ENCODE data around the gene C11orf87.

C11orf87 gene

DNA sequence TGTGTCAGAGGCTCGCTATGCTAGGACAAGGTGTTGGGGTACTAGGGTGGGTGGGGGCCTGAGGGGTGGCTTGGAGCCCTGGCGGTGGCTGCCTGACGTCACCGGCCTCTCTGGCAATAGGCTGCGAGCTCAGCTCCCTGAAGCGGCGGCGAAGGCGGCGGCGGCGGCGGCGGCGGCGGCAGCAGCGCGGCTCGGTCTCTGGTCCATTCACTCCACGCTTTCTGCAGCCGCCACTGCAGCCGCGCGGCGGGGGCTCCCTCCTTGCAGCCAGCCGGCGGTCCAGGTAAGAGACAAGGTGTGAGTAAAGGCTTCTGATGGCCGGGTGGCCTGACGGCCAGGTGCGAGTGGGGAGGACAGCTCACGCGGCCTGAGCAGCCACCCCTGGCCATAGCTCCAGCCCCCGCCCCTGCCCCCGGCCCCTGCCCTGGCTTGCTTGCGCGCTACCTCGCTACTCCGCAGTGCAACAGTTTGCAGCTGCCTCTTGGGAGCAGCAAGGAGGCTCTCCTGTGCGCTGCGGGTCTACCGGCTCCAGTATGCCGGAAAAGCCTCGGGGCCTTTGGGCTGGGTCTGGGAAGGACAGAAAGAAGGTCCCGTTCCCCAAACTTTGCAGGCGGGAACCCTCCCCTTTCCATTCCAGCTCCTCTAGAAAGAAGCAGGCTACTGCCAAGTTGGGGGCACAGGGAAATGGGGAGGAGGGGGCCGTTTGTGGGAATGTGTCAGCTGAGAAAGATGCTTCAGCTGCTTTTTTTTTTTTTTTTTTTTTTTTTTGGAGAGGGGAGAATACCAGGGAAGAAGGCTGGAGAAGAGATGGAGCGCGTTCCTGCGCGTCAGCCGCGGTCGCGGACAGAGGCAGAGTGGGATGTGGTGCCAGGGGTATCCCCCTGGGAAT lies at the start of gene C11orf87:
Gene C11orf87 (plus strand): TSS at position 210 of the 889 bp plus-strand sequence. CDS start 1,444 bp downstream, outside the sequence.
- no peak for DNase-seq (ENCODE audit: low read depth in 4 of 4, low spot score in 1 of 4)

DNA sequence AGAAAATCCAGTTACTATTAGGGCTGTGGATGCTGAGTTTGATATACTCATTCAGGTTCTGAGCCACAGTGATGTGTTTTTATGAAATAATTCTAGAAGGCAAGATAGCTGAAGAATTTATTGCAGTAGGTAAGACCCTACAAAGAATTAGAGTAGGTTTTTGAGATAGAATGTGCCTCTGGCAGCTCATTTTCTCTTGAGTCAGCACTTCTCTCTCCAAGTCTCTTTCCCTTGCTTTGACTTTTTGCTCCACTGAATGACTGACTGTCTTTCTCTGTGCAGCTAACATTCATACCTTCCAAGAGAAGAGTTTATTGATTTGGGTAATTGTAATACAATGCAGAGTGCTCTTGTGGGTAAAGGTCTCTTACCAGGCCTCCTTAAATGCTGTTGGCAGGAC lies 48.0 kb upstream of the C11orf87 start:
- no peak for DNase-seq (ENCODE audit: low read depth in 4 of 4, low spot score in 1 of 4)

DNA sequence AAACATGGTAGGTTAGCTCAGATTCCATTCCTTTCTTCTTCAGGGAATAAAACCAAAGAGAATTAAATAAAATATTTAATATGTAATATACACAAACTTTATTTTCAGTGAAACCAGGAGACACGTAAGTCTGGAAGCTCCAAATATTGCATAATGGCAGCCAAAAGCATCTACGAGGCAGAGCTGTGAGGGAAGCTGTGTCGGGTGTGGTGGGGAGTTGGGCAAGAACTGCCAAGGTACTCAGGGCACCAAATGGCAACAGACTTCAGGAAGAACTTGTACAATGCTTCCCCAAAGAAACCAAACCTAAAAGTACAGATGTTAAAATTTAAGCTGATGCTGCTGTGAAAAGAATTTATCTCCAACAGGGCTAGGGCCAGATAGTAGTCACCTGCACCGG lies 47.5 kb upstream of the C11orf87 start:
- DNase-seq (ENCODE audit: low read depth in 4 of 4, low spot score in 1 of 4): no peak

DNA sequence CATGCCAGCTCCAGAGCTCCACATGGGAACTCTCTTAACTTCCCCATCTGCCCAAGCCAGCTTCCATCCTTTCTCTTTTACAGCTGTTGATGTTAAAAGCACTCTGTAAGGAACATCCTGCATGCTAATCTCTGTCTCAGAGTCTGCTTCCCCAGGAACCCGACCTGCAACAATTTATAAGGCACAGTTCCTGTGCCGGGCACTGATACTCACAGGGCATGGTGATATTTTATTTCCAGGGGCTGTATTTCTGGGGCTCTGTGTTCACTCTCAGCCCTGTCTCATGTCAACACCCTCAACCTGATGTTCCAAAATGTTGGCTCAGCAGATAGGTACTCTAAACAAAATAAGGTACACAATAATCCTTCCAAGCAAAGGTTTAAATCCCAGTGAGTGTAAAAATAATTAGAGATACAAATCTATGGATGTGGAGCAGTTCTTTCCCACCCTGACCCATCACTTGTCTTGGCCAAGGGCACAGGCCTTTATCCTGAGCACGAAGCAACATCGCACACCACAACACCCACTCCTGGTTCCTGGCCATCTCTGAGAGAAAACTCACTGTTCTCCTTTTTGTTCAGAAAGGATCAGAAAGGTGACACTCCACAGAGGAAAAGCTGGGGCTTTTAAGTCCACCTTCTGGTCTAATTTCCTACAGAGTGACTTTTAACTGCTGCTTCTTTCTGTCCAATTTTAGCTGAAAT lies 44.8 kb upstream of the C11orf87 start:
- DNase-seq (ENCODE audit: low read depth in 4 of 4, low spot score in 1 of 4): no peak

DNA sequence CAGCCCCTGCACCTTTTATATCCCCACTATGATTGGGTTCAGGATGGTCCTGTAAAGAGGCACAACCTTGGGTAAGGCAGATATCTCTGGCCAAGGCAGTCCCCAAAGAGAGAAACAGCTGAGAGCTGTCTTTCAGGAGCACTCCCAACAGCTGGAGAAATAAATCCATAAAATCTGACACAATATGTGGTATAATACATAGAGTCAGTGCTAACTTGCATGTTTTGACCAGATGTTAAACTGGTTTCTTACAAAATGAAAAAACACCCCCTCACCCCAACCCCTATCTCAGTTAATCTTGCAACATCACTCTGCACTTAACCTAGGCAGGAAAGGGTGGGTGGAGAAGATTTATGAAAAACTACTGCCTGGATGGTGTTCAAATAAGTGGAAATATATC lies 44.0 kb upstream of the C11orf87 start:
- DNase-seq (ENCODE audit: low read depth in 4 of 4, low spot score in 1 of 4): no peak

DNA sequence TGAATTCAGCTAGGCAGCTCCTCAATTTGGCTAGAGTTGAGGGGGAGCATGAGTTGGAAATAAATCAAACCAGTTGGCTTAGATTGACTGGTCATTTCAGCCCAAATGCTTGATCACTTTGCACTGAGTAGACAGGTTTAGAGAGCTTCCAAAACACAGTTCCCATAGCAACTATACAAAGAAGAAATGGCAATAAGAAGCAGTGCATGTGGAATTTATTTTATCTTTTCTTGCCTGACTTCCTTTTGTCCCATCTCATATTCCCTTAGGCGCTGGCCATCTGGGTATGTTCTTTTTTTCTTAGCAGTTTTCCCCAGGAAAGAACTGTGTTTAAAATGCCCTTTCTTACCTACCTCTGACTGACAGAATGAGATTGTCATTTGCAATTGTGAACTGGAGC lies 38.7 kb upstream of the C11orf87 start:
- no peak for DNase-seq (ENCODE audit: low read depth in 4 of 4, low spot score in 1 of 4)

DNA sequence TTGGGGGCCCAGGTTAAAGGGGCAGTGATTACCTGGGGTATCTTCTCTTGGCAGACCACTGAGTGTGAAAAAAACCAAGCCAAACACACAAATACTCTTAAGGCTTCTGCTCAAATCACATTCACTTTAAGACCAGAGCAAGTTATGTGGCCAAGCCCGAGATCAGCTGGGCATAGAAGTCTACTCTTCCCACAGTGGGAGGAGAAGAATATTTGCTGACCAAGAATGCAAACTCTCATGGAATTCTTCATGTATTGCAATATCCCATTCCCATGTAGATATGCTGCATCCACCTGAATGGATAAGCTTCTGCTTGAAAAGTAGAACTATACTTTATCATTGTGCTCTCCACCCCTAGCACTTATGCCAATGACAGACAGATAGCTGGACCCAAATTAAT lies 37.1 kb upstream of the C11orf87 start:
- DNase-seq (ENCODE audit: low read depth in 4 of 4, low spot score in 1 of 4): no peak

DNA sequence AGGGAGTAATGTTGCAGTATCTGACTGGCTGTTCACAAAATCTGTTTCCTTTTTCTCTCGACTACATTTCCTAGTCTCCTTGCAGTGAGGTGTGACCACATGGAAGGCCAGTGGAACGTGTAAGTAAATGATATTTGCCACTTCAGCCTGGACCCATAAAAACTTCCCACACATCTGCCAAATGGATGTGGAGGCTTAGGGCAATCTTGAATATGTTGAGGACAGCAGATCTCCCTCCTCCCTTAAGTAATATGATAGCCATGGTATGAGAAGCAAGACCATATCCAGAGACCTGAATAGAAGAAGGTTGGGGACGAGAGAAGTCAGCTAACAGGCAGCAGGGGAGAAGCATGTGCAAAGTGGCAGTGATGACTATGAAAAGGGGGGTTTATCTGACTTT lies 33.0 kb upstream of the C11orf87 start:
- DNase-seq (ENCODE audit: low read depth in 4 of 4, low spot score in 1 of 4): no peak

DNA sequence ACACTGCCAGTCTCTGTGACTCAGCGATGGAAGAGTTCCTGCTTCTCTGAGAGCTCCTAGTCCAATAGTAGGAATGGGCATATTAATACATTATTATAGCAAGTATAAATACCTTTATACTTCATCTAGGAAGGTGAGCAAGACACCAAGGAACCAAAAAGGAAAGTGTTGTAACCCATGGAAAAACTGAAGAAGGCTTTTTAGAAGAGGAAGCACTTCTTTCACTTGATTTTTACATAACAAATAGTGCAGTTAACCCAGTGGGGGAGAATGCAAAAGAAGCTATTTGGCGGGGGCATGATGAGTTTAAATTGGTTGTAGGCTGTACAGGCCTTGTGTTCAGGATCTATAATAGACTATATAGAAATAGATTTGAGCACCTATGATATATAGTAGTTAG lies 31.2 kb upstream of the C11orf87 start:
- no peak for DNase-seq (ENCODE audit: low read depth in 4 of 4, low spot score in 1 of 4)

DNA sequence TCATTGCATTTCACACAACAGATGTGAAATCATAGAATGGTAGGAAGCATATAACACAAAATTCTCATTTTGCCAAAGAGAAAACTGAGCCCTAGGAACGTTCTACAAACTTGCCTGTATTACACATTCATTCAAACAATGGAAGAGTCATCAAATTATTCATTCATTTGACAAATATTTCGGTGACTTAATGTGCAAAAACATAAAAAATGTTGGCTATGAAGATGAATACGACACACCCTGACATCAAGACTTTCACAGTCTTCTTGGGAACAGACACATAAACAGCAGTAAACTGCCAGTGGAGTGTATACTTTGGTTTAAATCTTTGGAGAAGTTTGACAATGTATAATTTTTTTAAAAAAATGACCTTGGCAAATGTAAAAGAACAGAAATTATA lies 20.4 kb upstream of the C11orf87 start:
- DNase-seq (ENCODE audit: low read depth in 4 of 4, low spot score in 1 of 4): no peak

DNA sequence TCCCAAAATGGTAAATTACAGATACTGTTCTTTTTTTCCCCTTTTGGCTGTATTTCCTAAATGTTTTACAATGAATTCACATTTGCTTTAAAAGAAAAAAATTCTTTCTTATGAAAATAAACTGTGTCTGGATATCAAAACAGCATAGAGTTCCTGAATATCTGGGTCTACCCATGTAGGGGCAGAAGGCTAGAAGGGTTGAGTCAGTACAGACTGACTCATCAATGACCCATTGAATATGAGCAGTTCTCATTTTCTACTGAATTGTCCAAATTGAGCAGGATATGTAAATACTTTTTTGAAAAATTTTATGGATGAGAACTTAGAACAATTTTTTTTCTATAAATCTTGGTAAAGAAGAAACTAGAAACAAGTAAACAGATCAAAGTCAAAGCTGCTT lies 16.3 kb upstream of the C11orf87 start:
- DNase-seq (ENCODE audit: low read depth in 4 of 4, low spot score in 1 of 4): no peak

DNA sequence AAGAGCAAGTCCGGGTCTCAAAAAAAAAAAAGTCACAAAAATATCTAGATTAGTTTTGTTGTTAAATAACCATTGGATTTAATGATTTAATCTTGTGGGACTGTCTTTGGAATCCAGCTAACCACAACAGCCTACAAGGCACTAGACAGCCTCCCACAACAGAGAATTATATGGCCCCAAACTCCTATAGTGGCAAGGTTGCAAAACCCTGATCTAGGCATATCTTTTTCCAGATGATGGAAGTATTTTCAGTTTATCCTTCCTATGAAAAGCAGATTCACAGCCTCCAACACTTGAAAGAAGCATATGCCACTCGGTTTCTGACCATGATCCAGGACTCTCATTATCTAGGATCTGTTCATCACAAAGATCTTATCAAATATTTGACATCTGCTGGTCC lies 5.4 kb upstream of the C11orf87 start:
- no peak for DNase-seq (ENCODE audit: low read depth in 4 of 4, low spot score in 1 of 4)

DNA sequence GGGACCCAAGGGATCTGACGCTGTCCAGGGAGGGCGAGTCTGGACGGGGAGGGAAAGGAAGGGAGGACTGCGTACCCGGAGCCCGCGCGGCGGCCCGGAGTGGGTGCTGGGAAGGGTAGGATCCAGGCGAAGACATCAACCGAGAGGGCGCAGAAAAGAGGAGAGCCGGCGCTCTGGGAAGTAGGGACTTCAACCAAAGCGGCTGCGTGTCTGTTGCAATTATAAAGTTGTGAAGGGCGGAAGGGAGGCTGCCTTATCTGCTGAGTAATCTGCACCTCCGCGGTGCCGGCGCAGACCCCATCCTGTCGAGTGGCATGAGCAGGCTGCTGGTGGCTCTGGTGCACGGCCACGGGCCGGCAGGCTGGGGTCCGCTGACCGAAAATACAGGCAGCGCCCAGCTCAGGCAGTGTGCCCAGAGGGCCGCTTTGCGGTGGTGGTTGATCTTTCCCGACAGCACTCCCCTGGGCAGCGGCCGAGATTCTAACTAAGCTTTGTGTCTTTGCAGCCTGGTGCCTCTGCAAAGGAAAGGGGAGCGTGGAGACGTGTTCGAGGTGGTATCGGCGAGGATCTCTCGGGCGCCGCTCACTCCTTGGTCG lies 978 bp downstream of the C11orf87 start:
- no peak for DNase-seq (ENCODE audit: low read depth in 4 of 4, low spot score in 1 of 4)

DNA sequence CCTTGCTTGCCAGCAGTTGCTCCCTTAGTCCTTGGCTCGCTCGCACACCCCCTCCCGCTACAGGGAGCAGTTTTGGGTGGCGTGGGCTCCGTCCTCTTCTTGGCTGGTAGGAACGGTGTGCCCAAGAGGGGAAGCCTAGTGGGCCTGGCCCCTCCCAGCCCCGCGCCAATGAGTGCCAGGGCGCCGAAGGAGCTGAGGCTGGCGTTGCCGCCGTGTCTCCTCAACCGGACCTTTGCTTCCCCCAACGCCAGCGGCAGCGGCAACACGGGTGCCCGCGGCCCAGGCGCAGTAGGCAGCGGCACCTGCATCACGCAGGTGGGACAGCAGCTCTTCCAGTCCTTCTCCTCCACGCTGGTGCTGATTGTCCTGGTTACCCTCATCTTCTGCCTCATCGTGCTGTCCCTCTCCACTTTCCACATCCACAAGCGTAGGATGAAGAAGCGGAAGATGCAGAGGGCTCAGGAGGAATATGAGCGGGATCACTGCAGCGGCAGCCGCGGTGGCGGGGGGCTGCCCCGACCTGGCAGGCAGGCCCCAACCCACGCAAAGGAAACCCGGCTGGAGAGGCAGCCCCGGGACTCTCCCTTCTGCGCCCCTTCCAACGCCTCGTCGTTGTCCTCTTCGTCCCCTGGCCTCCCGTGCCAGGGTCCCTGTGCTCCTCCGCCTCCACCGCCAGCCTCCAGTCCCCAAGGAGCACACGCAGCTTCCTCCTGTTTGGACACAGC lies 1.6 kb downstream of the C11orf87 start:
- DNase-seq (ENCODE audit: low read depth in 4 of 4, low spot score in 1 of 4): no peak

DNA sequence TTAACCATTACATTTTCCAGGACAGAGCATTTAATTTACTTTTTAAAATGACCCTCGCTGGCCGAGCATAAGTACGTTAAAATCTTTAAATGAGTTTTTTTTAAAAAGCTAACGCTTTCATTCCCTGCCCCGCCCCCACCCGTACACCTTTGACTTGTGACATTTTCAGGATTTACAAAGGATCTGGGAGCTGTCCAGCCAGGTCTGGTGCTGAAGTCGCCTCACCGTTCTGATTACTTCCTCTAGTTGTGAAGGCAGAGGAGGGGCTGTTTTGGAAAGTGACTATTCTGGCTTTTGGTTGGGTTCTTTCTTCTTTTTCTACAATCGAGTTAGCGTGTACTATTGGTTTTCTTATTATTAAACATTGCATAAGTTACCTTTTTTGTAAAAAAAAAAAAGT lies 2.9 kb downstream of the C11orf87 start:
- DNase-seq (ENCODE audit: low read depth in 4 of 4, low spot score in 1 of 4): no peak

DNA sequence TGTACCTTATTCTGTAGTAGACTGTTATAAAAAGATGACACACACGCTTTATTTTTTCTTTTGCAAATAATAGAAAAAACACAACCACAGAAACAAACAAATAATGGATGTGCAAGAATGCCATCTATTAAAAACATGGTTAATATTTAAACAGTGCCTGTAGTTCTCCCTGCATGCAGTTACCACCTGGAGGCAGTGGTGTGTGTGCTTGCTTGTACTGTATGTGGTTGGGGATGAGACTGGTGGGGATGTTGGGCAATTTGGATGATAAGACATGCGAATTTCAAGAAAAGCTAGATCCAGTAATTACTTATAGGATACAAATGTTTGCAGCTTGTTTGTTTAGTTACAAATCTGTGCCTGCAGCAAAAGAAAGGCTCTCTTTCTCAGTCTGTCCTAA lies 3.6 kb downstream of the C11orf87 start:
- no peak for DNase-seq (ENCODE audit: low read depth in 4 of 4, low spot score in 1 of 4)

DNA sequence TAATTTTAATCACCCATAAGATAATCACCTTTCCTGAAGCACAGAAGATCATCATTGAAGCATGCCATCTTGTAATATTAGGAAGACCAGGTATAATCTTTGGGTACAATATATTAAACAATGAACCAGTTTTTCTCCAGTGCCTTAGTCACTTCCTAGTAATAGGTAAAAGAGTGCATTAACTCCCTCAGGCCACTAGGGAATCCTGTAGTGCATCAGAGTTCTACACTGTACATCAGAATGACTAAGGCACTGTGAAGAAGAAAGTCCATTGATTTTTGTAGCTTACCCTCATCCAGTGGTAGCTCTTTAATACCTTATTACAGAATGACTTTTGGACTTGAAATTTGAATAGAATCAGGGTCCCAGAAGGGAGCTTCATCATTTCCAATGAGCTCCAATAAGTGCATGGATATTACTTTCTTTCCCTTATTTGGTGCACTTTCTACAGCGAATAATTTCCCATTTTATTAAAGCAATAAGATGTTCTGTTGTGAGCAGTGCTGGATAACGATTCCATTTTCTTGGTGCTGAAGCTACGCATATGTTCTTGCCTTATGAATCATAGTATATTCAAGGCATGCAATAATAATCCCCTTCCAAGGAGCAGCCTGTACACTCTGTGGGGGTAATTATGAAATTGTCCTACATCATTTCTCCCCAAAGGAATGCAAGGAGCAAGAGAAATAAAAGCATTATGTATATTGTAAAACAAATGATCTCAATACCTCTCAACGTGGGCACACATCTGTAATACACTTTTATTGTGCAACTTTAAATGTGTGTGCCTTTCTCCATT lies 4.7 kb downstream of the C11orf87 start:
- DNase-seq (ENCODE audit: low read depth in 4 of 4, low spot score in 1 of 4): no peak

DNA sequence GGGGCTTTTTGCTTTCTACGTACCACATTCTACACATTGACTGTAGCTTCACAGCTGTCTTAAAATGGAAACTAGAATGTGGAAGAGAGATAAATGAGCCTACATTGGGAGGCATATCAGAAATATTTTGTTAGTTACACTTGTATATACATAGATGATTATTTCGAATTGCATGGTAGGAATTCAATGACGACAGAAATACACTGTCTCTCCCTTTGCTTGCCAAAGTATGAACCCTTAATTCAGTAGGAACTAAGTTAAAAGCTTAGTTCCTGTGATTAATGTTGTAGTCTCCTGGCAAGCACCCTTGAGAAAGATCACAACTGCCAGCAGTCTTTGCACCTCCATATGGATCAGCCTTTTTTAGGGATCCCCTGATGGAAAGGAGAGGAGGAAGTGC lies 10.1 kb downstream of the C11orf87 start:
- no peak for DNase-seq (ENCODE audit: low read depth in 4 of 4, low spot score in 1 of 4)

DNA sequence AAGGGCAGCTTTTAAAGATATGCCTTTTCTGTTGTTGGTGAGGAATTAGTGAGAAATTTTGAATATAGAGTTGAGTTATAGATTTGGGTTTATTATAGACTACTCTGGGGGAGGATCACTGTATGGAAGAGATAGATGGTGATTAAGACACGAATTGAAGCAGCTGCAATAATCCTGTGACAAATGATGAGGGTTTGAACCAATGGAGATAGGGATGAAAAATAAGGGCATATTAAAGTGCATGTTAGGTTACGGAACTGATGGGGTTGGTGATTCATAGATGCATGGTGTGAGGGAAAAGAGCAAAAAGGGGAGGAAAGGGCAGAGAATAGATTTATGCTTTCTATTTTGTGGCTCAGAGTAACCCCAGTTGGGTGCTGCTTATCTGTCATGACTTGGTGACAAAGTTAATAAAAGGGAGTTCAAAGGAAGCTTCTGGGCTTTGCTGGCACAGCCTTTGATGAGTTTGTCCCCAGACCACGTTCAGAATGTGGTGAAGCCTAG lies 11.8 kb downstream of the C11orf87 start:
- no peak for DNase-seq (ENCODE audit: low read depth in 4 of 4, low spot score in 1 of 4)

DNA sequence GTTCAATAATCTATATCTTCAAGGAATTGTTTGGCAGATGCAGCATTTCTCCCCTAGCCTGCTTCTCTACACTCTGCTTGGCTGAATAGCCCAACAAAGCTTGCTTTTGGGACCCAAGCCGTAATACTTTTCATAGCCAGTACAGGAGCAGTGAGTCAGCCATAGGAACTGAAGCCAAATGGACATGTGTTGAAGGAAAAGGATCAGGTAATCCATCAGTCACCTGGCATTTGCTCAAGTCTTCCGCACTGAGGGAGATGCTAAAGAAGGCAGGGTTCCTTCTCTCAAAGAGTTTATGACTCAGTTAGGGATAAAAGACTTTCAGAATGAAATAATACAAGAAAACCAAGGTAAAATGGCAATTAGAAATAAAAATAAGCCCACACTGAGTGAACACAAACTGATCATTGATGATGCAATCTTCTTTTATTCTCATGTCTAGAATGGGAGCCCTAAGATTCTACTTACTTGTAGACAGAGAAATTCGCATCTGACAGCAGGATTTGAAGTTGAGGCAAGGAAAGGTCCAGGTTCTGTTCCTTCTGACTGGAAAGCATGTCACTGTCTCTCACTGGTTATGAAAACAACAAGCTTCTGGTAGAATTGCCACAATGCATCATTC lies 13.2 kb downstream of the C11orf87 start:
- DNase-seq (ENCODE audit: low read depth in 4 of 4, low spot score in 1 of 4): no peak
